SU-DHL-6 (cell line): ENCODE data around the gene TENM4.
"Not testable (repeated sequence)": the region's sequence is repeated elsewhere in the genome, so short reads cannot be mapped to it uniquely, and the experiment has no call there.

ENCODE experiments used
- H2AFZ ChIP-seq: fragments of 200-600 bp; sonication (generic); 2 replicates; pipeline ENCODE4 v1.6.1; 2014; ENCODE audit warnings: low read depth, mild to moderate bottlenecking, moderate library complexity, mixed read lengths, antibody characterized with exemption, low read length; ENCODE audit not compliant: severe bottlenecking
- H3F3A ChIP-seq: fragments of 200-600 bp; shearing (Covaris generic); 2 replicates; pipeline ENCODE4 v1.6.0; 2016; ENCODE audit warnings: antibody characterized with exemption, mild to moderate bottlenecking; ENCODE audit not compliant: insufficient read depth
- H3K27ac ChIP-seq: fragments of 200-600 bp; sonication (generic); 2 replicates; pipeline ENCODE4 v1.5.1; 2016; ENCODE audit warnings: low read depth, mild to moderate bottlenecking, low read length, moderate library complexity, mixed read lengths
- H3K27me3 ChIP-seq: fragments of 200-600 bp; sonication (generic), shearing (Covaris generic); 2 replicates; pipeline ENCODE4 v1.6.0; 2014; ENCODE audit warnings: mild to moderate bottlenecking, low read length
- H3K36me3 ChIP-seq: fragments of 200-600 bp; sonication (generic); 2 replicates; pipeline ENCODE4 v1.6.1; 2014; ENCODE audit warnings: mild to moderate bottlenecking, low read length, mixed read lengths
- H3K4me2 ChIP-seq: fragments of 300-600, 200-600 bp; shearing (Covaris generic), sonication (generic); 2 replicates; pipeline ENCODE4 v1.6.0; 2014; ENCODE audit warnings: low read length, low read depth, mild to moderate bottlenecking; ENCODE audit not compliant: poor library complexity, severe bottlenecking
- H3K4me3 ChIP-seq: fragments of 200-600 bp; sonication (generic); 2 replicates; pipeline ENCODE4 v1.5.1; 2014; ENCODE audit warnings: antibody characterized with exemption, low read length, mild to moderate bottlenecking, mixed read lengths; ENCODE audit not compliant: insufficient read depth, poor library complexity, severe bottlenecking
- H3K79me2 ChIP-seq: fragments of 200-600 bp; sonication (generic); 2 replicates; pipeline ENCODE4 v1.6.1; 2014; ENCODE audit warnings: mild to moderate bottlenecking, low read length, moderate library complexity; ENCODE audit not compliant: insufficient read depth
- H3K9ac ChIP-seq: fragments of 200-600 bp; sonication (generic); 2 replicates; pipeline ENCODE4 v1.7.0; 2014; ENCODE audit warnings: mild to moderate bottlenecking, low read length
- H3K9me2 ChIP-seq: fragments of 200-600 bp; sonication (generic); replicated peaks from 2 replicates; pipeline ENCODE4 v1.6.1; 2014; ENCODE audit warnings: low read length; ENCODE audit not compliant: insufficient read depth
- H3K9me3 ChIP-seq: fragments of 200-600 bp; sonication (generic); 2 replicates; pipeline ENCODE4 v1.6.1; 2014; ENCODE audit warnings: low read length, mixed read lengths; ENCODE audit not compliant: insufficient read depth
- H4K20me1 ChIP-seq: fragments of 200-600 bp; sonication (generic); 2 replicates; pipeline ENCODE4 v1.6.1; 2014; ENCODE audit warnings: low read depth, mild to moderate bottlenecking, antibody characterized with exemption, low read length, moderate library complexity, mixed read lengths
- CTCF ChIP-seq: fragments of 200-600 bp; sonication (generic); IDR thresholded peaks from one replicate; pipeline ENCODE4 v1.5.1; 2017; ENCODE audit warnings: antibody characterized with exemption, mild to moderate bottlenecking, low read length, moderate library complexity; ENCODE audit not compliant: insufficient read depth, poor library complexity, severe bottlenecking
- EZH2phosphoT487 ChIP-seq: fragments of 200-600 bp; sonication (generic), shearing (Covaris generic); conservative IDR thresholded peaks from 2 replicates; pipeline ENCODE4 v1.6.1; 2018; ENCODE audit warnings: mild to moderate bottlenecking, antibody characterized with exemption, low read length, moderate library complexity, mixed read lengths

Gene TENM4

GRCh38 chr11:78886616-78887015 lies 554.2 kb downstream of the TENM4 start:
- Histone ChIP-seq H3K27ac (no peak overlapping the region), H3K4me2 (no peak overlapping the region), H3K4me3 (no peak overlapping the region), H3K79me2 (no peaks in the 10 kb centered on the region), H3K9me2 (no peaks in the 10 kb centered on the region), H3K9me3 (no peaks in the 10 kb centered on the region), H4K20me1 (no peaks in the 10 kb centered on the region), H3F3A (no peaks in the 10 kb centered on the region), H2AFZ (no peak overlapping the region), H3K36me3 (no peaks in the 10 kb centered on the region), H3K27me3 (no peaks in the 10 kb centered on the region), H3K9ac (no peak overlapping the region)
- TF ChIP-seq CTCF = no peak
- TF ChIP-seq EZH2phosphoT487 = no peak

GRCh38 chr11:78884761-78885160 lies 556.1 kb downstream of the TENM4 start:
- Histone ChIP-seq H3F3A (no peaks in the 10 kb centered on the region), H4K20me1 (no peaks in the 10 kb centered on the region), H3K4me3 (no peak overlapping the region), H3K79me2 (no peaks in the 10 kb centered on the region), H3K27ac (no peak overlapping the region), H3K27me3 (no peaks in the 10 kb centered on the region), H2AFZ (no peak overlapping the region), H3K4me2 (no peak overlapping the region), H3K36me3 (no peaks in the 10 kb centered on the region), H3K9me3 (no peaks in the 10 kb centered on the region), H3K9ac (no peak overlapping the region), H3K9me2 (no peaks in the 10 kb centered on the region)
- TF ChIP-seq EZH2phosphoT487 (no peak), CTCF (no peak)

- Histone ChIP-seq H2AFZ (no peak overlapping the region), H3F3A (no peaks in the 10 kb centered on the region), H3K27me3 (no peaks in the 10 kb centered on the region), H4K20me1 (no peaks in the 10 kb centered on the region), H3K4me2 (no peak overlapping the region), H3K9ac (no peak overlapping the region), H3K9me2 (no peaks in the 10 kb centered on the region), H3K36me3 (no peaks in the 10 kb centered on the region), H3K4me3 (no peak overlapping the region), H3K27ac (no peak overlapping the region), H3K79me2 (no peaks in the 10 kb centered on the region), H3K9me3 (no peaks in the 10 kb centered on the region)
- no peak for TF ChIP-seq CTCF
- no peak for TF ChIP-seq EZH2phosphoT487
These were observed 557.3 kb downstream of the TENM4 start for GRCh38 chr11:78883506-78883905.

- not testable (repeated sequence) for H3K27me3 ChIP-seq, H2AFZ ChIP-seq, H3K4me3 ChIP-seq, H3K27ac ChIP-seq, H3K9ac ChIP-seq, H3K36me3 ChIP-seq, H3K9me2 ChIP-seq, H4K20me1 ChIP-seq, H3K79me2 ChIP-seq, H3F3A ChIP-seq, H3K9me3 ChIP-seq, H3K4me2 ChIP-seq
These were observed 561.5 kb downstream of the TENM4 start for GRCh38 chr11:78879094-78879980.
